Pericardium fibroblast (primary cell): Measurements from ENCODE around the gene MEOX1. TPM values are rescaled to one million over a fixed set of nuclear protein-coding genes. Genes with fewer than 3 reads are reported as not detected.

ENCODE experiments used
- total RNA-seq: library from RNA; depleted of rRNA; stranded (reverse); fragments of >200 nt; gene quantifications from 2 replicates; pipeline ENCODE4 v1.2.3, GENCODE V29; 2015

MEOX1 gene
- total RNA-seq, result 0.34 TPM in 1 of 2 replicates, not detected in the other

GRCh38 chr17:43661699-43662412 is at the start of gene MEOX1:
TSS of gene MEOX1 (minus strand) at chr17:43661922. CDS start at chr17:43661534, 388 bp downstream.

Other genes with a start within 250 kb of the MEOX1 start
- gene DHX8, start 177.9 kb downstream of the MEOX1 start, total RNA-seq, result 23.7 and 25.3 TPM in 2 replicates
- 4.3 and 4.9 TPM in 2 replicates for gene ETV4, start 115.6 kb downstream of the MEOX1 start, total RNA-seq
- gene SOST, start 96.9 kb upstream of the MEOX1 start, total RNA-seq, result not detected in 2 replicates
- gene DUSP3, start 117.1 kb upstream of the MEOX1 start, total RNA-seq, result 17.4 and 31.3 TPM in 2 replicates
- gene CFAP97D1, start 118.5 kb upstream of the MEOX1 start, total RNA-seq, result not detected in 2 replicates
- gene MPP3, start 171.2 kb upstream of the MEOX1 start, total RNA-seq, result 4.3 and 6.0 TPM in 2 replicates
- gene CD300LG, start 185.3 kb upstream of the MEOX1 start, total RNA-seq, result not detected in 2 replicates
- 2.6 TPM in 2 replicates for gene MPP2, start 245.6 kb upstream of the MEOX1 start, total RNA-seq